GM11168 (cell line): ENCODE results near the gene STOML1.

Source experiments
- in situ Hi-C: fragments of 300-500 bp; cut with MboI; formaldehyde crosslinking; loops from one replicate; pipeline ENCODE4 v1.12.0; 2022; ENCODE audit warnings: low sequenced_read_pairs; ENCODE audit not compliant: unreplicated experiment

The STOML1 gene

GRCh38 chr15:73935547-73935946 lies 56.5 kb downstream of the STOML1 start:
- in situ Hi-C loops = no loop called here

GRCh38 chr15:73934281-73934680 lies 57.8 kb downstream of the STOML1 start:
- in situ Hi-C loops = no loop called here

- in situ Hi-C loops = no loop called here
Measured at GRCh38 chr15:73932381-73933191, 59.5 kb downstream of the STOML1 start.

GRCh38 chr15:73931441-73931840 lies 60.7 kb downstream of the STOML1 start:
- in situ Hi-C loops = no loop called here

- in situ Hi-C loops = no loop called here
Measured at GRCh38 chr15:73930790-73931281, 61.3 kb downstream of the STOML1 start.

GRCh38 chr15:73930371-73930770 lies 61.7 kb downstream of the STOML1 start:
- in situ Hi-C loops = no loop called here

- in situ Hi-C loops = no loop called here
Measured at GRCh38 chr15:73928971-73929627, 63.0 kb downstream of the STOML1 start.
